GM21737 (cell line): ENCODE measurements around the gene CELSR2.
"Not testable (repeated sequence)": the region's sequence is repeated elsewhere in the genome, so short reads cannot be mapped to it uniquely, and the experiment has no call there.

Experiments
- ATAC-seq: cut with Tn5 transposase; IDR thresholded peaks from one replicate; pipeline ENCODE4 v1.9.1; 2021; ENCODE audit warnings: mild to moderate bottlenecking, moderate library complexity; ENCODE audit not compliant: unreplicated experiment

The CELSR2 gene

DNA sequence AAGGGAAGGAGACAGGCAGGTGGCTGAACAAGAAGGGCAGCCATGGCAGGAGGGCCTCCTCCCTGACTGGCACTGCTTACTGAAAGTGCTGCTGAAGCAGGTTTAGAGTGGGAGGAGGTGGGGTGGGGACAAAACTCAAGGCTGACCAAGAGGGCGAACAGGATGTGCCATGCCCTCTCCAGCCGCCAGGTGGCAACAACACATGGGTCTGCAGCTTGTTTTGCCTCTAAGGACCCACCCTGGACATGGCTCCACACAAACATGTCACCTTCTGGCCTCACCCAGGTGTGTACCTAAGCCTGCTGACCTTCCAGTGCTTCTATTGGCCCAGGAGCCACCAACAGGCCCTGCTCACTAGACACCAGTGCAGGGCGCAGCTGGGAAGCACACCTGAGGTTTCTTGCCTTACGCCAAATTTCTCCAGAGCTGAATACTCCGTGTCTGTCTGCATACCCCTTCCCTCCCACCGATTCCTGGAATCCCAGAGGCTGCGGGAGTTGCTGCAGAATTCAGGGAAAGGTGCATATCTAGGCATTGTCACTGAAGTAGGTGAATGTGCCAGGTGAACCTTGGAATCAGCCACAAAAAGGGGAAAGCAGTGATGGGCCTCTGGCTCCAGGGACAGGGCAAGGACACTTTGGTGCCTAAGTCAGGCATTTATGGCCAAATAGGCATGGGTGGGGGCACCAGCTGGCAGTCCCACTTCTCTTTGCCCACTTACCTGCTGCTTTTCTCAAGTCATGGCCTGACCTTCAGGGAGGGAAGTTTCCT, 28.3 kb downstream of the CELSR2 start:
- ATAC-seq = peak; percentile 66

DNA sequence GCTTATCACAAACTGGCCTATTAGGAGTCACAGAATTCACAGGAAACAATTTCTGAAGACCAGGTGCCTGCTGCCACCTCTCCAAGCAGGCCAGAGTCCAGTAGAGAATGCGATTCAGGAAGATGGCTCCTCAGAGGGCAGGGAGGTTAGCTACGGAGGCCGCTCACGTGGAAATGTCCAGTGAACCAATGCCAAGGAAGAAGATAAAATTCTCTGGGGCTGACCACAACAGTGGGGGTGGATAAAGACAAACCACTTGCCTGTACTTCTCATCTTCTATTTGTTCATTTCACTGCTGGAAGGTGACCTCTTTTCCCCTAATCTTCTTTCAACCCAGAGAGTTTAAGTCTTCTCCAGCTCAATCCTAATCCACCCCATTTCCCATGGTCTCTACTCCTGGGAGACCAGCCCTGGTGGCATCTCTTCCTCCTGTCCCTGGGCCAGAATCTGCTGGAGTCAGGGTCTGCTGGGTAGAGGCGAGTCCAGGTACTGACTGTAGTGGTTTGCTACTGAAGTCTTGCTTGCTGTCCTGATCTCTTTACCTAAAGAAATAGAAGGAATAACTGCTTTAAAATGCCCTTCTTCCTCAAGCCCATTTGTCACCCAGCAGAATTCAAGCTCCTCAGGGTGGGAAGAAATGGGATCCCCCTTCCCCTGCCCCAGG, 30.4 kb downstream of the CELSR2 start:
- no peak for ATAC-seq

DNA sequence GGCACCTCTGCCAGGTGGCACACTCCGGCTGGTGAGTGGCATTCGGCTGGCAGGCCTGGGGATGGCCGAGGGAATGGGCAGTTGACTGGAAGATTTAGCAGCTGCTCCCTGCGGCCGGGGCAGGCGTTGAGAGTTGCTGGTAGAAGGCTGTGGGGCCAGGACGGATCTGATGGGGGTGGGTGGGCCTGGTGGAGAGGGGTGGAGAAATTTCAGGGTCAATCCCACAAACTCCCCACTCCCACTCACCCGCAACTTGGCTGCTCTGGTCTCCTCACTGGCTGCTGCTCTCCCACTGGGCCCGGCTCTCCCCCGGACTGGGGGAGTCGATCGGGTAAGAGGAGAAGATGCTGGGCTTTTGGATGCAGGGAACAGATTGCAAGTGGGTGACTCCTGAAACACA, 31.5 kb downstream of the CELSR2 start:
- no peak for ATAC-seq

DNA sequence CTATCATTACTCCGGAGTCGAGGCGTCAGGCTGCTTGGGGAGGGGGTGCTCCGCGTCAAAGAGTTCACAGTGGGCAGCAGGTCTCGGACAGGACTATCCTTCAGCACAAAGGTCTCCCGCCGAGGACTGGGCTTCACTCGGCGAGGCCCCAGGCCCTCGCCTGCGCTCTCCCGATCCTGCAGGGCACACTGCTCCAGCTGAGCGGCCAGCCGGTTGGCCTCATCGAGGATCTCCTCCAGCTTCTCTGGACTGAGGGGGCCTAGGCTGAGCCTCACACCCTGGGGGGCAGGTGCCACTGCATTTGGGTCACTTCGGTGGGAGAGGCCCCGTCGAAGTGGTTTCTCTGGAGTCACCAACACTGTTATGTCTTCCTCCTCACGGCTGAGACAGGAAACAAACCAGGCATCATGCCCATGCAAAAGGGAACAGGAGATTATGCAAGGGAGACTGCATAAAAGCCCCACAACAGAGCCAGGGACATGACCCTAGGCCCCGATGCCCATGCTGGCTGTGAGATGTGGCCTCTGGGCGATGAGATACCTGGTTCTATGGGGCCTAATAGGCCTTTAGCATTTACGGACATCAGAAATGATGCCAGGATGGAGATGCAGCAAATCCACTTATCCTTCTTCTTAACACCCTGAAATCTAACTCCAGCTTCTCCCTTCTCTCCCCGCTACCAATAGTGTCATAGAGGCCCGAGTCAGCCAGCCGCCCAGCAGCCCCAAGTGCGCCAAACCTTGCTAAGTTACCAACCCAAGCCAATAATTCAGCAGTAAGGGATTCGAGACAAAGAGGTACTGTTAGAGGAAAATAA, 32.5 kb downstream of the CELSR2 start:
- ATAC-seq = no peak

DNA sequence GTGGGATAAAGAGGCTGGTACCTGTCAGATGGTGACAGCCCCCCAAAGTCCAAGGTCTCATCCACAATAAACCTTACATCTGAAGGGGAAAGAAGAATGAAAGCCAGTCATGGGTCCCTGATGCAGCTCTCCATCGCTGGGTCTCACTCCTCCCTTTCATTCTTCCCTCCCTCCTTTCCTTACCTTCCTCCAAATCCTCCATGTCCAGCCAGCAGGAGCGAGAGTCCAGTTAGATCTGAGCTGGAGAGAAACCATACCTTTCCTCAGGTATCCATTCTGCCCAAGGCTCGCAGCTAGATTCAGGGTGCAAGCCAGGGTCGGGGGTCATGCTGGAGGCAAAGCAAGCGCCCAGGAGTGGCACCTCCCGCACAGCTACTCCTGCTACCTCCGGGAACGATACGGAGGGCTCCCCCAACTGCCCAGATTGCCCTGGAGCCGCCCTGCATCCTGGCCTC, 33.2 kb downstream of the CELSR2 start:
- no peak for ATAC-seq

DNA sequence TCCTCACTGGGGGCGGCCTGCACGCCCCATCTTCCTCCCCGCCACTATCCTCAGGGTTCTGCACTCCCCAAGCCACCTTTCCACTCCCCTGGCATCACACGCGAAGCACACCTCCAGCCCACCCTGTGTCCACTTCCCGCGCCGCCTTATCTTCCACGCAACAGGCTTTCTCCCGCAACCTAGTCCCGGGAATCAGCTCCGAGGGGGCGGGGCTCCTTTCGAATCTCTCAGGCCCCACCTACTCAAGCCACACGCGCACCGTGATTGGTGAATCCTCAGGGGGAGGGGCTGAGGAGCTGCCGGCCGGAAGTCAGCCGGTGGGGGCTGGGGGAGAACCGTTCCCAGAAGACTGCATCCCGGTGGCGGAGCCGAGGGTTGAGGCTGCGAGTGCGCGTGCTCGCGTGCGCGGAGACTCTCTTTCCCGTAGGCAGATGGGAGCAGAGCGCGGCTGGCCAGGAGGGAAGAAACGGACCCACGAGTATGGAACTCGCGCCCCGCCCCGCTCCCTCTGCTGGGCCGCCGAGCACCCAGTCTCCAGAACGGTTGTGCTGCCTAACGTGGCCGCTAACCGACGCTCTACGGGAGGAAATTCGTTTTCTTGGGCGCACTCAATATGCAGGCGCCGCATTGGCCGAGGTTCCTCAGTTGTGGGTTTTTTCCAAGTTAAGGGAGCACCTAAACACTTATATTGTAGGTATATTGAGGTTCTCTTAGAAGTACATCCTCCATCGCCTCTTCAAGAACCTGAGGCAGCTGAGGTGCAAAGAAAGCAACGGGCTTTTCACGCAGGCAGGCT, 33.8 kb downstream of the CELSR2 start, which contains the start of gene PSRC1:
Gene PSRC1 (minus strand): TSS at position 194 of the 796 bp plus-strand sequence.
- ATAC-seq = peak; percentile 96

DNA sequence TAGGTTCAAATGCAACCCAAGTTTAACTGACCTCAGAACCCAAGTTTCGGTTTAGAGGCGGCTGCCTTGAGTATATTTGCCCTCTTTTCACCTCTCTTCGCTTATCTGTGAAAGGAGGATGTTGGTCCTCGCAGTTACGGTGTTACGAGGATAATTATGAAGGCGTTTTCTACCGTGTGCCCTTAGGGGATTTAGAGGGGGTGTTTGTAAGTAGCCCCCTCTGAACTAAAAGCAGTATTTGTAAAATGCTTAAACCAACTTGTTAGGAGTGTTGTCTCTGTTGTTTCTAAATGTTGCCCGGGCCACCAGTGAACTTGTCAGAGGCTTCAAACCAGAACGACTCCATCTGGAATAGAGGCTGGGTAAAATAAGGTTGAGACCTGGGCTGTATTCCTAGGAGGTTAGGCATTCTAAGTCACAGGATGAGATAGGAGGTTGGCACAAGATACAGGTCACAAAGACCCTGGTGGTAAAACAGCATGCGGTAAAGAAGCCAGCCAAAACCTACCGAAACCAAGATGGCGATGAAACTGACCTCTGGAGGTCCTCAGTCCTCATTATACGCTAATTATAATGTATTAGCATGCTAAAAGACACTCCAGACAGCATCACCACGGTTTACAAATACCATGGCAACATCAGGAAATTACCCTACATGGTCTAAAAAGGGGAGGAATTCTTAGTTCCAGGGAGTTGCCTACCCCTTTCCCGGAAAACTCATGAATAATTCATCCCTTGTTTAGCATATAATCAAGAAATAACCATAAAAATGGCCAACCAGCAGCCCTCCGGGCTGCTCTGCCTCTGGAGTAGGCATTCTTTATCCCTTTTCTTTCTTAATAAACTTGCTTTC, 34.6 kb downstream of the CELSR2 start:
- no peak for ATAC-seq

DNA sequence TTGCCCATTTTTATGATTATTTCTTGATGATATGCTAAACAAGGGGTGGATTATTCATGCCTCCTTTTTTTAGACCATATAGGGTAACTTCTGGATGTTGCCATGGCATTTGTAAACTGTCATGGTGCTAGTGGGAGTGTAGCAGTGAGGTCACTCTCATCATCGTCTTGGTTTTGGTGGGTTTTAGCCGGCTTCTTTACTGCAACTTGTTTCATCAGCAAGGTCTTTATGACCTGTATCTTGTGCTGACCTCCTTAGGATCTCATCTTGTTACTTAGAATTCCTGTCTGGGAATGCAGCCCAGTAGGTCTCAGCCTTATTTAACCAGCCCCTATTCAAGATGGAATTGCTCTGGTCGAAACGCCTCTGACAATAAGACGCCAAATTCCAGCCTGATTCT, 37.4 kb downstream of the CELSR2 start:
- ATAC-seq = not testable (repeated sequence)

DNA sequence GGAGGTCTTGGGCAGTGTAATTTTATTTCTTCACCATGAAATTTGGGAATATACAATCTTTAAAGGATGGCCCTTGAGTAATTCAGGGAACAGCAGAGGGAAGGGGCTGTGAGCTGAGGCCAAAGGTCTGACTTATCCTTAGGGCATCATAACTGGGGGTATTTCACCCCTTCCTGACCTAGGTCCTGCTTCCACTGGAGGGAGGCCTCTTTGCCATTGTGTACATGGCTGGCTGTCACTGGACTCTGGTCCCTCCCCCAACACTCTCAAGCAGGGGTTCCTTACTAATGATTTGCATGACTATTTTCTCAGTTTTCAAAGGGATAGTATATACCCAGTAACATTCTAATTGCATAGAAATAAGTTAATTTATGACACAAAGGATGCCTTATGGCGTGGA, 40.8 kb downstream of the CELSR2 start:
- ATAC-seq = no peak

DNA sequence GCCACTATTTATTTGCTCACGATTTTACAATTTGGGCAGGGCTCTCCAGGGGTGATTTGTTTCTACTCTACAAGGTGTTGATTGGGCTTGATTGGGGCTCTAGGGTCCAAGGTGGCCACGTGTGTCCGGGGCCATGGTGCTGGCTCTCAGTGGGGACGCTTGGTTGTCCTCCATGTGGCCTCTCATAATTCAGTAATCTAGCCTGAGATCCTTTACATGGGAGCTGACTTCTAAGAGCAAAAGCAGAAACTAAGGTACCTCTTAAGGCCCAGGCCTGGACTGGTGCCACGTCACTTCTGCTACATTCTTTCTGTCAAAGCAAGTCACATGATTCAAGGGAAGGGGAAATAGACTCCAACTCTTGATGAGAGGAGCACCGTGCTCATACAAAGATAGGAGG, 41.7 kb downstream of the CELSR2 start:
- no peak for ATAC-seq

DNA sequence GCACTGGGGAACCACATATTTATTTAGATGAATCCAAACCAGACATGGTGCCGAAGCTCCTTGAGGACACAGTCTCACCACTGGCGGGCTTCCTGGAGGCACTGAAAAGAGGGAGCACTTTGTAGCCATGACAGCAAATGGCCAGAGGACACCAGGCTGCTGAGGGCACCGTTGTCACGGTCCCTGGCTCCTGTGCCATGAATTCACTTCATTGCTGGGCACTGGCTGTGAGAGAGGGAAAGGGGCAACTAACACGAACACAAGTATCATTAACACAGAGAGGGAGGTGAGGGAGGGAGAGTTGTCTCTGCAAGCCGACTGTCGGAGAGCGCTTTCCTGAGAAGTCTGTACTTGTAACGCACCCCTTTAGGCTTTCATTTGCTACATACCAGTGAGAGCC, 43.0 kb downstream of the CELSR2 start:
- no peak for ATAC-seq

DNA sequence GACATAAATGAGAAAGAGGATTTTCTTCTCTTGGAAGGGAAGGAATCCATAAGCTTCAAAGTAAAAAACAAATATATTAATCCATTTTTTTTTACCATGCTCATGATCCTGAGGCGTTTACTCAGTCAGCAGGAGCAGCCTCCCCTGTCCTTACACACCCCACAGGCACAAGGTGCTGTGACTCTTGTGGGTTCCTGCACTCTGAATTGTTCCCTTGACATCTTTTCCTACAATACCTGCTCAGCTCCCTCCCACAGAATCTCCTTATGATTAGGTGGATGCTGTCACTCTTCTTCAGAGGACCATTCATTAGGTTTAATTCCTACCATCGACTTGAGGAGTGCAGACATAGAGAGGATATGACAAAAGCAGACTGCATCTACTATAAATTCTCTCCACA, 43.7 kb downstream of the CELSR2 start:
- no peak for ATAC-seq

DNA sequence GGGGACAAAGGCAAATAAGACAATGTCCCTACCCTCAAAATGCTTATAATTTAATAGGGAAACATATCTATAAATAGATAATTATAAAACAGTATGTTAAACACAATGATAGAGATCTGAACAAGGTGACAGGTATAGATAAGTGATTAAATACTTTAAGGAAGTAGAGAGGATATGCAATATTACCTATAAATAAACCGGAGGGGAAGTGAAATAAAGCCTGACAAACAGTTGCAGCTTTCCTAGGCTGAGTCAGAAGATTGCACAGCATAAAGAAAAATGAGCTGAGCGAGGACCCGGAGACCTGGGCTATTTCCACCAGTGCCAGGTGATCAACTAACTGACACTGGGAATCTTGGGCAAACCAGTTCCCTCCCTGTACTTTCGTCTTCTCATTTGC, 45.1 kb downstream of the CELSR2 start:
- ATAC-seq = no peak

DNA sequence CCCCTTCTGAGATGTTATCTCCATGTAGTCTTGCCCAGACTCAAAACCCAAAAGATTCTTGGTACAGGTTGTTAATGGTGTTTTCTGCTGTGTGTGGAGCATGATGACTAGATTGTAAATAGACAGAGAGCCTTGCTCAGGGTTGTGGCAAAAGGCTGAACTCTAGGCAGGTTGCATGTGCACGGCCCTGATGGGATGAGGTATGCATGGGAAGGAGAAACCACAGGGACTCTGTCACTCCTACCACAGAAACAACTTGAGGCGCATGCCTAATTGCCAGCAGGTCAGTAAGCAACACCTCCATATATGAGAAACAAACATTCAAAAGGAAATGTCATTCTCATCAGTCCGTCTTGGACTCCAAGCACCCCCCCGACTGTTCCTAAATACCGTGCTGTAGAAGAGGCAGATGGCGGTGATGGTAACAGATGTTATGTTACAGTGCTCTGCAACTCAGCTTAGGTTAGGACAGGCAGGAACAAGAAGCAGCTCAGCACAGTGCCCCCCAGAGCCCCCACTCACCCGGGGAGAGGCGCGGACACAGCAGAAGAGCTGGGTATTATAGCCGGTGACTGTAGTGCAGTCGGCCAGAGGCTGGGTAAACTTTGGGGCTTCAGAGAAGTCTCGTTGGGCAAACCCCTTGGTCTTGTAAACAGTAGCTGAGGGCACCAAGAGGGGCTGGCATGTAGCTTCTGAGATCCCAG, 46.5 kb downstream of the CELSR2 start:
- no peak for ATAC-seq

DNA sequence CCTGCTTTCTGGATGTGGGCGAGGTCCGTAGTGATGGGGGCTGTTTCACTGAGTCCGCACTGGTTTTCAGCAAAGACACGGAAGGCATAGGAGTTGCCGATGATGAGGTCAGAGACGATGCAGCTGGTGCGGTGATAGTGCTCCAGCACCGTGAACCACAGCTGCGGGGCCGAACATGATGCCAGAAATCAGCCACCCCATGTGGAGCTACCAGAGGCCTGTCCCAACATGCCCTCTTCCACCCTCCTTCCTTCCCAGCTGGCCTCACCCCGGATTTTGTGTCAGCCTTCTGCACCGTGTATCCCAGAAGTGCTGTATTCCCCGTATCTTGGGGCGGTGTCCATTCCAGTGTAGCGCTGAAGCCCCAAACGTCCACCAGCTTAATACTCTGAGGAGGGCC, 47.4 kb downstream of the CELSR2 start:
- no peak for ATAC-seq

DNA sequence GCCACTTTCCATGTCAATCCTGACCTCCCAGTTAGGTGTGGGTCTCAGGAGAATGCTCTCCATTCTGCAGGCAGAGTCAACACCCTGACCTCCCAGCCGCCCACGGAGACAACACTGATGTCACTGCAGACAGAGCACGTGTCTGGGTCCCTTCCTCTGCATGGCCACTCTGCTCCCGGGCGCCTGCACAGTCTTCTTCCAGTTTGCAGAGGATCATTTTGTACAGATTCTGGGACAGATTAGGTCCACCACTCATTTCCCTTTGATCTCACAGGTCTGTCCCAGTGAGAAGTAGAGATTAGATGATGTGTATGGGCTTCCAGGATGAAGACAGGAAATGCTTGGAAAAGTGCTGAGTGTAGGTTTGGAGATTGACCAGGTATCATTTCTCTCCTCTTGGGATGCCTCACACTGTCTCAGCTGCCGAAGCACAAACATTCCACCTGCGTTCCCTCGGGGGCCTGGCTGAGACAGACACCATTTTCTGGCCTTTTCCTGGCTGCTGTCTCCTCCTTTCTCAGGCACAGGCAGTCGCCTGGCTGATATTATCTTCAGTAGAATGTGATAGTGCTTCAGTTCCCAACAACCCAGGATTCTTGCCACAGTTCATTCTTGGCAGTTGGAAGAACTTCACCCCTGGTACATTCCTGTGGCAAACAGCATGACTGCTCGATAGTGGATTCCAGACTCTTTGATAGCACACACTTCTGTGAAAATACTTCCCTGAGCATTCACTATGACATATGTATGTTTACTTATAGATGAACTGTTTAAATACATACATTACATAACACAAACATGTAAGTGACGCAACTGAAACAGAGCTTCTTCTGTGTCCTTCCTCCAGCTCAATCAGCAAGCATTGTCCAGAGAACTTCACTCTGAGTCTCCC, 49.6 kb downstream of the CELSR2 start:
- ATAC-seq = no peak

DNA sequence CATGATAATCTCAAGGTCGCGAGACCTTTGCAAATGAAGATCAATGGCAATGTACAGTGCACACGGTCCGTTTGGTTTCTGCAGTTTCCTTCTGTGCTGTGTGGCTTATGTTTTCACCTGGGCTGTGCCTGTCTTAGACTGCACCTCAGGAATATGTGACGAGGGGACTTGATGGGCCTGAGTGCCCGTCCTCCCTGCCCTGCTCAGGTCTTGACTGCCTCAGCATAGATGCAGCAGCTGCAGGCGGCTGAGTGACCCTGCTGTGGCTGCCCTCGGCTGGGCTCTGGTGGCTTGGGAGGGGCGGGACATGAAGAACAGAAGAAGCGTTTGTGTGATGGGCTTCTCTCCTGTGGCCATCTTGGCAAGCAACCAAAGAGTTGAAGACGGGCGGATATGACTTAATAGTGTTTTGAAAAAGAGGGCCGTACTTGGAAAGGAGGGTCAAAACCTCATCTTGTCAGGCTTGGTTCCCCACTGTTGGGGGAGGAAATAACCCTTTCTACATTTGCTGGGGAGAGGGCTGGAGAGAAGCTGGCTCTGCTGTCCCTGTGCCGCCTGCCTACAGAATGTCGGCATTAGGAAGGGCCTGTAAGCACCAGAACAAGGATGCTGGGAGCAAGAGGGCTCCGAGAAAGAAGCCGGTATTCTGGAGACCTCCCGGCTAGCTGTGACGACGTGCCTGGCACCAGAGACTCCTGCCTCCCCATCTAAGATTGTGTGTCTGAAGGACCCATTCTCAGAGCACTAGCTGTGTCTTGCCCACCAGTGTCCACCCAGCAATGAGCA, 50.4 kb downstream of the CELSR2 start:
- no peak for ATAC-seq
